Neural cell (in vitro differentiated cells): ENCODE measurements around the gene CRELD1.

Experiments
- EP300 ChIP-seq: fragments of 450-650 bp; conservative IDR thresholded peaks from 2 replicates; pipeline ENCODE4 v1.6.1; 2014; ENCODE audit warnings: antibody characterized with exemption, mild to moderate bottlenecking, moderate library complexity; ENCODE audit not compliant: poor library complexity, severe bottlenecking
- EZH2 ChIP-seq: fragments of 200-600, 300-800 bp; shearing (Covaris generic), sonication (generic); IDR thresholded peaks from 2 replicates; pipeline ENCODE4 v1.6.1; 2014; ENCODE audit warnings: antibody characterized with exemption, low read length, borderline replicate concordance, mild to moderate bottlenecking; ENCODE audit not compliant: insufficient read depth, poor library complexity, severe bottlenecking
- POLR2AphosphoS5 ChIP-seq: IDR thresholded peaks from 2 replicates; pipeline ENCODE4 v1.6.1; 2012
- RAD21 ChIP-seq: fragments of 450-650 bp; conservative IDR thresholded peaks from 2 replicates; pipeline ENCODE4 v1.6.1; 2014; ENCODE audit warnings: antibody characterized with exemption, mild to moderate bottlenecking, moderate library complexity
- TAF1 ChIP-seq: IDR thresholded peaks from 2 replicates; pipeline ENCODE4 v1.6.1; 2012; ENCODE audit warnings: low read depth
- TF ChIP-seq, protein P1 (sequence below): fragments of 450-650 bp; IDR thresholded peaks from 2 replicates; pipeline ENCODE4 v1.5.1; 2014; ENCODE audit warnings: antibody characterized with exemption, mild to moderate bottlenecking, moderate library complexity; ENCODE audit not compliant: poor library complexity, severe bottlenecking
- TF ChIP-seq, protein P2 (sequence below): IDR thresholded peaks from 2 replicates; pipeline ENCODE4 v1.6.1; 2012; ENCODE audit warnings: borderline replicate concordance

DNA sequence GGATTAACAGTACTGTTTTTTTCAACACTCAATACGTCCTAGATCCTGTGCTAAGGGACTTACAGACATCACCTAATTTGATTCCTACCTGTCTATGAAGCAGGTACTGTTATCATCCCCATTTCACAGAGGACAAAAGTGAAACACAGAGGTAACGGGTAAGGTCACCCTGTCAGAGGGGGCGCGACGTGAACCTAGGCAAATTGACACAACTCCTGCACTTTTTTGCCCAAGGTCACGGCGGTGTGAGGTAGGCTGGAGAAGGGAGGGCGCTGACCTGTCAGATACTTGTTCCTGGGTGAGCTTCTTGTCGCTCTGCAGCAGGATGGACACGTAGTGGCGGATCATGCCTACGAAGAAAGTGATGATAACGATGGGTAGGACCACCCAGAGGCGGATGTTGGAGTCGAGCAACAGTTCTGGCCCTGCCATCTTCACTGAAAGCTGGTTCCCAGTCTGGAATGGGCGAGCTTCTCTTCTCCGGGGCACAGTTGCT, 52.6 kb downstream of the CRELD1 start:
- TF ChIP-seq, protein P1, sequence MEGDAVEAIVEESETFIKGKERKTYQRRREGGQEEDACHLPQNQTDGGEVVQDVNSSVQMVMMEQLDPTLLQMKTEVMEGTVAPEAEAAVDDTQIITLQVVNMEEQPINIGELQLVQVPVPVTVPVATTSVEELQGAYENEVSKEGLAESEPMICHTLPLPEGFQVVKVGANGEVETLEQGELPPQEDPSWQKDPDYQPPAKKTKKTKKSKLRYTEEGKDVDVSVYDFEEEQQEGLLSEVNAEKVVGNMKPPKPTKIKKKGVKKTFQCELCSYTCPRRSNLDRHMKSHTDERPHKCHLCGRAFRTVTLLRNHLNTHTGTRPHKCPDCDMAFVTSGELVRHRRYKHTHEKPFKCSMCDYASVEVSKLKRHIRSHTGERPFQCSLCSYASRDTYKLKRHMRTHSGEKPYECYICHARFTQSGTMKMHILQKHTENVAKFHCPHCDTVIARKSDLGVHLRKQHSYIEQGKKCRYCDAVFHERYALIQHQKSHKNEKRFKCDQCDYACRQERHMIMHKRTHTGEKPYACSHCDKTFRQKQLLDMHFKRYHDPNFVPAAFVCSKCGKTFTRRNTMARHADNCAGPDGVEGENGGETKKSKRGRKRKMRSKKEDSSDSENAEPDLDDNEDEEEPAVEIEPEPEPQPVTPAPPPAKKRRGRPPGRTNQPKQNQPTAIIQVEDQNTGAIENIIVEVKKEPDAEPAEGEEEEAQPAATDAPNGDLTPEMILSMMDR: no peak
- TF ChIP-seq EP300 (no peak), RAD21 (no peak), TAF1 (peak; percentile 57), EZH2 (no peak), POLR2AphosphoS5 (no peak)
- TF ChIP-seq, protein P2, sequence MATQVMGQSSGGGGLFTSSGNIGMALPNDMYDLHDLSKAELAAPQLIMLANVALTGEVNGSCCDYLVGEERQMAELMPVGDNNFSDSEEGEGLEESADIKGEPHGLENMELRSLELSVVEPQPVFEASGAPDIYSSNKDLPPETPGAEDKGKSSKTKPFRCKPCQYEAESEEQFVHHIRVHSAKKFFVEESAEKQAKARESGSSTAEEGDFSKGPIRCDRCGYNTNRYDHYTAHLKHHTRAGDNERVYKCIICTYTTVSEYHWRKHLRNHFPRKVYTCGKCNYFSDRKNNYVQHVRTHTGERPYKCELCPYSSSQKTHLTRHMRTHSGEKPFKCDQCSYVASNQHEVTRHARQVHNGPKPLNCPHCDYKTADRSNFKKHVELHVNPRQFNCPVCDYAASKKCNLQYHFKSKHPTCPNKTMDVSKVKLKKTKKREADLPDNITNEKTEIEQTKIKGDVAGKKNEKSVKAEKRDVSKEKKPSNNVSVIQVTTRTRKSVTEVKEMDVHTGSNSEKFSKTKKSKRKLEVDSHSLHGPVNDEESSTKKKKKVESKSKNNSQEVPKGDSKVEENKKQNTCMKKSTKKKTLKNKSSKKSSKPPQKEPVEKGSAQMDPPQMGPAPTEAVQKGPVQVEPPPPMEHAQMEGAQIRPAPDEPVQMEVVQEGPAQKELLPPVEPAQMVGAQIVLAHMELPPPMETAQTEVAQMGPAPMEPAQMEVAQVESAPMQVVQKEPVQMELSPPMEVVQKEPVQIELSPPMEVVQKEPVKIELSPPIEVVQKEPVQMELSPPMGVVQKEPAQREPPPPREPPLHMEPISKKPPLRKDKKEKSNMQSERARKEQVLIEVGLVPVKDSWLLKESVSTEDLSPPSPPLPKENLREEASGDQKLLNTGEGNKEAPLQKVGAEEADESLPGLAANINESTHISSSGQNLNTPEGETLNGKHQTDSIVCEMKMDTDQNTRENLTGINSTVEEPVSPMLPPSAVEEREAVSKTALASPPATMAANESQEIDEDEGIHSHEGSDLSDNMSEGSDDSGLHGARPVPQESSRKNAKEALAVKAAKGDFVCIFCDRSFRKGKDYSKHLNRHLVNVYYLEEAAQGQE: no peak
